Gastrocnemius medialis (tissue), 4 donors: ENCODE measurements around the gene ZNF771. TPM values are rescaled to one million over a fixed set of nuclear protein-coding genes. Genes with fewer than 3 reads are reported as not detected.

Experiments used
- ATAC-seq, 2 donors: fragments of 150-250 bp; one replicate each; pipeline ENCODE4 v1.9.1; 2016
- DNase-seq, 2 donors: peaks; one replicate each; pipeline ENCODE4 v3.0.0-alpha.2; 2019
- H3K27ac ChIP-seq, 4 donors: fragments of 200-600 bp; sonication (generic); 1 replicate in 1 of 4; 2 replicates in 3 of 4; pipeline ENCODE4 v1.5.1; 2016 to 2018; ENCODE audit warnings: mild to moderate bottlenecking in 2 of 4, moderate library complexity in 1 of 4
- H3K27me3 ChIP-seq, 3 donors: fragments of 200-600 bp; sonication (generic) in 2 of 3; 1 replicate in 1 of 3; 2 replicates in 2 of 3; pipeline versions ENCODE4 v1.5.1 to v1.6.0; 2016 to 2019; ENCODE audit warnings: mild to moderate bottlenecking in 1 of 3, moderate library complexity in 1 of 3
- H3K36me3 ChIP-seq, 2 donors: fragments of 200-600 bp; sonication (generic) in 1 of 2; one replicate each; pipeline ENCODE4 v1.5.1; 2017 to 2018
- H3K4me1 ChIP-seq, 2 donors: fragments of 200-600 bp; sonication (generic) in 1 of 2; one replicate each; pipeline ENCODE4 v1.5.1; 2016 to 2017; ENCODE audit warnings: mild to moderate bottlenecking in 2 of 2
- H3K4me3 ChIP-seq, 4 donors: fragments of 200-600 bp; sonication (generic) in 3 of 4; 1 replicate in 1 of 4; 2 replicates in 3 of 4; pipeline ENCODE4 v1.5.1; 2016 to 2019; ENCODE audit warnings: mild to moderate bottlenecking in 2 of 4
- H3K9me3 ChIP-seq, 3 donors: fragments of 200-600 bp; sonication (generic) in 2 of 3; 1 replicate in 1 of 3; 2 replicates in 2 of 3; pipeline ENCODE4 v1.5.1; 2016 to 2019
- CTCF ChIP-seq, 5 experiments: fragments of 450-650 bp in 3 of 5; fragments of 200-600 bp in 2 of 5; sonication (generic) in 2 of 5; IDR thresholded peaks in 4 of 5; conservative IDR thresholded peaks in 1 of 5; 1 replicate in 4 of 5; 2 replicates in 1 of 5; pipeline ENCODE4 v1.5.1; 2016 to 2019; ENCODE audit warnings: antibody characterized with exemption in 5 of 5, mild to moderate bottlenecking in 3 of 5, moderate library complexity in 3 of 5
- POLR2A ChIP-seq, 2 donors: fragments of 450-650 bp; IDR thresholded peaks; one replicate each; pipeline ENCODE4 v1.6.1; 2017; ENCODE audit warnings: antibody characterized with exemption in 2 of 2, mild to moderate bottlenecking in 2 of 2, moderate library complexity in 2 of 2
- in situ Hi-C, 4 donors: fragments of 200-750 bp; cut with MboI; loops; one replicate each; pipeline versions ENCODE4 v1.15.0 to v1.8.0; 2017; ENCODE audit warnings: low sequenced_read_pairs in 4 of 4
- intact Hi-C: fragments of 100-400 bp; cut with DNase I; formaldehyde crosslinking; loops from one replicate; pipeline ENCODE4 v1.15.1; 2023; ENCODE audit warnings: low total_unique reads
- total RNA-seq, 4 donors: library from RNA; depleted of rRNA; stranded (reverse); fragments of >200 nt; gene quantifications; one replicate each; pipeline versions ENCODE4 v1.1.0 to v1.2.3, GENCODE V29; 2016

ZNF771 gene
- total RNA-seq, 4 donors from 2014 or later, result 16.7 to 34.1 (median 24.7) TPM

GRCh38 chr16:30397776-30398660 is 9.4 kb upstream of the ZNF771 start:
- no peaks in the 10 kb centered on the region for H3K27me3 ChIP-seq
- in situ Hi-C loops (no loop called here), intact Hi-C loops (no loop called here)
- no peak overlapping the region for H3K27ac ChIP-seq
- no peak overlapping the region for H3K4me3 ChIP-seq
- no peak for TF ChIP-seq CTCF (IDR thresholded peaks at IDR 0.05 in 4 of 5, conservative IDR thresholded peaks at IDR 0.05 in 1 of 5)
- no peak for TF ChIP-seq POLR2A (IDR thresholded peaks at IDR 0.05)
- ATAC-seq (no peak), DNase-seq (no peak)
- no peaks in the 10 kb centered on the region for H3K9me3 ChIP-seq
- H3K36me3 ChIP-seq, result peaks cover 0 to 17% of the 10 kb centered on the region in 2 donors
- H3K4me1 ChIP-seq, result peaks cover 17 to 26% of the 10 kb centered on the region in 2 donors

- peaks cover 17 to 26% of the 10 kb centered on the region in 2 donors for H3K4me1 ChIP-seq
- in situ Hi-C loops (no loop called here), intact Hi-C loops (no loop called here)
- H3K36me3 ChIP-seq, result peaks cover 0 to 17% of the 10 kb centered on the region in 2 donors
- DNase-seq (no peak), ATAC-seq (no peak)
- H3K27ac ChIP-seq, result no peak overlapping the region
- no peak overlapping the region for H3K4me3 ChIP-seq
- H3K27me3 ChIP-seq, result no peaks in the 10 kb centered on the region
- TF ChIP-seq CTCF (IDR thresholded peaks at IDR 0.05 in 4 of 5, conservative IDR thresholded peaks at IDR 0.05 in 1 of 5) (no peak), POLR2A (IDR thresholded peaks at IDR 0.05) (no peak)
- H3K9me3 ChIP-seq, result no peaks in the 10 kb centered on the region
Observed at GRCh38 chr16:30398661-30399434, 8.6 kb upstream of the ZNF771 start.

GRCh38 chr16:30399435-30400186 is 7.8 kb upstream of the ZNF771 start:
- Histone ChIP-seq H3K4me3 (peak overlapping the region; percentile 66 to 93 (median 72)), H3K27me3 (no peaks in the 10 kb centered on the region), H3K9me3 (no peaks in the 10 kb centered on the region), H3K36me3 (peaks cover 0 to 17% of the 10 kb centered on the region in 2 donors), H3K4me1 (peaks cover 13 to 21% of the 10 kb centered on the region in 2 donors), H3K27ac (peak overlapping the region; percentile 26 to 78 (median 69))
- no peak for TF ChIP-seq CTCF (IDR thresholded peaks at IDR 0.05 in 4 of 5, conservative IDR thresholded peaks at IDR 0.05 in 1 of 5)
- no peak for TF ChIP-seq POLR2A (IDR thresholded peaks at IDR 0.05)
- no peak for DNase-seq
- in situ Hi-C loops (loop anchor here in 2 of 4 donors (25.0 kb wide), 2 partner anchors 287 to 337 kb away; partner anchors contain the start of genes ALDOA (in 1 of the 2), GDPD3 (in 1 of the 2) and MAPK3 (in 1 of the 2)), intact Hi-C loops (no loop called here)
- ATAC-seq, result no peak

DNA sequence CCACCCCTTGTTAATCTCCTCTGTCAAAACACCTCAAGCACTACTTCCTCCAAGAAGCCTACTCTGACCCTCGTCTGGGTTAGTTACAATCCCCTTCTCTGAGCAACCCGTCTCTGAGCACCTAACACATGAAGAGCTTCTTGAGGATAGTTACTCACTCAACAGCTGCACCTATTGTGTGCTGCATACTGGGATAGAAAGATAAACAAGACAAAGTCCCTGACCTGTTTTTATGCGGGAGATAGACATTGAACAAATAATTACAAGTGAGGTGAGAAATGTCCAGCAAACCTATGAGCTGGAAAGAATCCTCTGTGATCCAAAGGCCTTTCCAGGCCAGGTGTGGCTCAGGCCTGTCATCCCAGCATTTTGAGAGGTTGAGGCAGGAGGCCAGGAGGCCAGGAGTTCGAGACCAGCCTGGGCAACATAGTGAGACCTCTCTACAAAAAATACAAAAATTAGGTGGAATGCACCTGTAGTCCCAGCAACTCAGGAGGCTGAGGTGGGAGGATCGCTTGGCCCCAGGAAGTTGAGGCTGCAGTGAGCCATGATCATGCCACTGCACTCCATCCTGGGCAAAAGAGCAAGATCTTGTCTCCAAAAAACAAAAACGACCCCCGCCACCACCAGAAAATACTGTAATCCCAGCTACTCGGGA is 5.5 kb upstream of the ZNF771 start:
- intact Hi-C loops (no loop called here), in situ Hi-C loops (loop anchor here in 2 of 4 donors (25.0 kb wide), 2 partner anchors 290 to 340 kb away; partner anchors contain the start of genes ALDOA (in 1 of the 2), GDPD3 (in 1 of the 2) and MAPK3 (in 1 of the 2))
- H3K36me3 ChIP-seq, result peaks cover 0 to 17% of the 10 kb centered on the region in 2 donors
- no peaks in the 10 kb centered on the region for H3K27me3 ChIP-seq
- no peak for DNase-seq
- ATAC-seq, result no peak
- no peak overlapping the region for H3K4me3 ChIP-seq
- no peak overlapping the region for H3K27ac ChIP-seq
- no peaks in the 10 kb centered on the region for H3K9me3 ChIP-seq
- peaks cover 9 to 13% of the 10 kb centered on the region in 2 donors for H3K4me1 ChIP-seq
- TF ChIP-seq CTCF (IDR thresholded peaks at IDR 0.05 in 4 of 5, conservative IDR thresholded peaks at IDR 0.05 in 1 of 5), result no peak
- TF ChIP-seq POLR2A (IDR thresholded peaks at IDR 0.05), result no peak
